Astrocyte (in vitro differentiated cells and primary cell): ENCODE results near the gene CALCB.

Experiments
- EZH2 ChIP-seq: IDR thresholded peaks from 2 replicates; pipeline ENCODE4 v1.6.1; 2012; ENCODE audit warnings: mild to moderate bottlenecking, low read length, inconsistent platforms; ENCODE audit not compliant: insufficient read depth
- TF ChIP-seq, protein P1 (sequence below): IDR thresholded peaks from 2 replicates; pipeline ENCODE4 v1.5.1; 2011; ENCODE audit warnings: low read depth, mild to moderate bottlenecking, inconsistent platforms, low read length, moderate library complexity; ENCODE audit not compliant: insufficient read depth

GRCh38 chr11:15045891-15046290 is 27.5 kb upstream of the CALCB start:
- TF ChIP-seq, protein P1, sequence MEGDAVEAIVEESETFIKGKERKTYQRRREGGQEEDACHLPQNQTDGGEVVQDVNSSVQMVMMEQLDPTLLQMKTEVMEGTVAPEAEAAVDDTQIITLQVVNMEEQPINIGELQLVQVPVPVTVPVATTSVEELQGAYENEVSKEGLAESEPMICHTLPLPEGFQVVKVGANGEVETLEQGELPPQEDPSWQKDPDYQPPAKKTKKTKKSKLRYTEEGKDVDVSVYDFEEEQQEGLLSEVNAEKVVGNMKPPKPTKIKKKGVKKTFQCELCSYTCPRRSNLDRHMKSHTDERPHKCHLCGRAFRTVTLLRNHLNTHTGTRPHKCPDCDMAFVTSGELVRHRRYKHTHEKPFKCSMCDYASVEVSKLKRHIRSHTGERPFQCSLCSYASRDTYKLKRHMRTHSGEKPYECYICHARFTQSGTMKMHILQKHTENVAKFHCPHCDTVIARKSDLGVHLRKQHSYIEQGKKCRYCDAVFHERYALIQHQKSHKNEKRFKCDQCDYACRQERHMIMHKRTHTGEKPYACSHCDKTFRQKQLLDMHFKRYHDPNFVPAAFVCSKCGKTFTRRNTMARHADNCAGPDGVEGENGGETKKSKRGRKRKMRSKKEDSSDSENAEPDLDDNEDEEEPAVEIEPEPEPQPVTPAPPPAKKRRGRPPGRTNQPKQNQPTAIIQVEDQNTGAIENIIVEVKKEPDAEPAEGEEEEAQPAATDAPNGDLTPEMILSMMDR, result no peak
- TF ChIP-seq EZH2, result no peak
